Stomach (tissue), 4 donors: ENCODE results near the gene S1PR2.

ENCODE experiments used
- CTCF ChIP-seq, 7 experiments: fragments of 450-650 bp in 4 of 7; fragments of 200-600 bp in 3 of 7; sonication (generic) in 3 of 7; IDR thresholded peaks; one replicate each; pipeline ENCODE4 v1.5.1; 2016 to 2019; ENCODE audit warnings: antibody characterized with exemption in 7 of 7, control low read depth in 2 of 7, mild to moderate bottlenecking in 1 of 7
- EP300 ChIP-seq: sonication (generic); formaldehyde crosslinking; IDR thresholded peaks from one replicate; pipeline ENCODE4 v1.6.1; 2017; ENCODE audit warnings: antibody characterized with exemption
- POLR2A ChIP-seq, 4 donors: fragments of 450-650 bp; IDR thresholded peaks; one replicate each; pipeline ENCODE4 v1.6.1; 2016; ENCODE audit warnings: antibody characterized with exemption in 4 of 4, control low read depth in 2 of 4, mild to moderate bottlenecking in 1 of 4, moderate library complexity in 1 of 4
- POLR2AphosphoS5 ChIP-seq, 3 donors: sonication (generic); formaldehyde crosslinking; IDR thresholded peaks; one replicate each; pipeline ENCODE4 v1.6.1; 2016; ENCODE audit warnings: antibody characterized with exemption in 3 of 3

GRCh38 chr19:10217085-10217484 is 14.0 kb downstream of the S1PR2 start:
- TF ChIP-seq POLR2A (IDR thresholded peaks at IDR 0.05) (no peak), CTCF (IDR thresholded peaks at IDR 0.05) (no peak), POLR2AphosphoS5 (IDR thresholded peaks at IDR 0.05) (no peak), EP300 (no peak)
